AG08396 (cell line): ENCODE measurements around the gene NHLRC4.

ENCODE experiments used
- DNase-seq: peaks from one replicate; pipeline ENCODE4 v3.0.0; 2012; ENCODE audit warnings: low spot score, mixed read lengths

The NHLRC4 gene

GRCh38 chr16:530111-530817, 36.5 kb upstream of the NHLRC4 start:
- no peak for DNase-seq

- no peak for DNase-seq
These were observed 35.2 kb upstream of the NHLRC4 start for GRCh38 chr16:531494-532125.

DNA sequence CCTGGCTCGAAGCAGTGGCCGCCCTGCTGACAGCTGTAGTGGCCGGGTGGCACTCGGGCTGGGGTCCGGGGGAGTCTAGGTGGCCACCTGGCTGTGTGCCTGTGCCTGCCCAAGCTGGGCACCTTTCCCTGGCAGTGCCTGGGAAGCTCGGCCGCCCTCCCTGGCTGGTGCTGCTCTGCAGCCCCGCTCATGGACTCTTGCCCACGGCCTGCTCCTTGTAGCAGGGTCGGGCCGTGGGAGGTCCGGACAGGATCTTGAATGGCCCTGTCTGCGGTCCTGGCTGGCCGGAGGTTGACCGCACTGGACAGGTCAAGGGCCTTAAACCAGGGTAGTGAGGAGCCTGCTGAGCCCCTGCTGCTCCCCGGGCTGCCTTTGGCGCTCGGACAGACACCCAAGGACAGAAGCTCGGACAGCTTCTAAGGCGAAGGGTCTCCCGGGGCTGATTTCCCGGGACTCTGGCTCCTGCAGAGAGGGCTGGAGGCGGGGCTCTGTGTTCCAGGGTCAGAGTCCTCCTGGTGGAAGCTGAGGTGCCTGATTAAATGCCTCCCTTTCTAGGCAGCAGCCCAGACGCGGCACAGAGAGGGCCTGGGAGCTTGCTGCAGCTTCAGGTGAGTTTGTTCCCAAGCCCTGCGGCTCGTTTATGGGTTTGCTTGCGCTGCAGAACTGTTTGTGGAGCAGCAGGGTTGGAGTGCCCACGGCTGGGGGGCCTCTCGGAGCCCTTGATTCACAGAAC, 33.2 kb upstream of the NHLRC4 start:
- DNase-seq = no peak

GRCh38 chr16:534135-534534, 32.7 kb upstream of the NHLRC4 start:
- no peak for DNase-seq

- no peak for DNase-seq
These were observed 31.9 kb upstream of the NHLRC4 start for GRCh38 chr16:534856-535445.

GRCh38 chr16:535446-536405, 31.1 kb upstream of the NHLRC4 start:
- peak; percentile 84 for DNase-seq

DNA sequence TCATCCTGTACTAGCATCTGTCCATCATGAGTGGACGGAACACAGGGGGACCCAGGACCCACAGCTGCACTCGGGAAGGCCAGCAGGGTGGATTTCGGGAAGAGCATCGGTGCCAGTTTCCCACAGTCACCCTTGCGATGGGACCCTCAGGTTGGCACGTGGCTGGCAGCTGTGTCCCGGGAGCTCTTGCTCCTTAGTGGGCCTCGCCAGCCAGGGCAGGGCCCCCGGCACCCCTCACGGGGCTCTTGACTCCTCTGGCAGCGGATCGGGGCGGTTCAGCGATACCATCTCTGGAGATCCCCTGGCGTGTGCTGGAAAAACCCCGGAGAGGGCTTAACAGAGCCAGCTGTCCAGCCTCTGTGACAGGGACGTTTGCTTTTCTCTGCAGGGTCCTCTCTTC, 30.1 kb upstream of the NHLRC4 start:
- no peak for DNase-seq

DNA sequence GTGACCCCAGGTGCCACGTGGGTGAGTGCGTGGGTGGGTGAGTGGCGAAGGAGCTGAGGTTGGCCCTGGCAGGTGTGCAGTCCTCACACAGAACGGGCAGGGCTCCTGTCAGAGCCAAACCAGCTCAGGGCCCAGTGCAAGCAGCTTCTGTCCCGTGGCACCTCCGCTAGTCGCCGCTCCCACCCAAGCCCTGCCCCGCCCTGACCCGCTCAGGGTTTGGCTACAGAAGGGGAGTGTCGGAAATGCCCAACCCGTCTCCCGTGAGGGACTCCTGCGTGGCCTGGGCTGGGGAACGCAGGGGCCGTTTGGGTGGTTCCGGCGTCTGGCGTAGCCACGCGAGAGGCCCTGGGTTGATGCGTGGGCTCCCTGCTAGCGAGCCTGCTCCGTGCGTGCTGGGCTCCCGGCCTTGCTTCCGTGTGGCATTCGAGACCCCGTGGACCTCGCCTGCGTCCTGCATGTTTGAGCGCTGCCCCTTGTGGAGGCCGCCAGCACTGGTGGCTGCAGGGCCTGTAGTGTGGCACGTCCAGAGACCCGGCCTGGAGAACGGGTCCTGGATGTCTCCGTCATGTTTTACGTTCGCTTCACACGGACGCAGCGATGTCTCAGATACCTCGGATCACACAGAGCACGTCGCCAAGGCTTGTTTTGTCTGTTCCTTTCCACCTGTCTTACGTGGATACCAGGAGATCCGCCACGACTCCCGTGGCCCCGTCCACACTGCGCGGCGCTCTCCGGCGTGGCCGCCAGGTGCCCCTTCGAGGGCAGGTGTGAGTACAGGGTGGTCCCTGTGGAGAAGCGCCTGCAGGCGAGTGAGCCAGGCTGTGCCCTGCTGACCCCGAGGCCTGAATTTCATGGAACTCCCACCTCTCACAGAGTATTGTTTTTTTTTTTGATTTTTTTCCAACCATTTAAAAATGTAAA, 29.1 kb upstream of the NHLRC4 start:
- no peak for DNase-seq

DNA sequence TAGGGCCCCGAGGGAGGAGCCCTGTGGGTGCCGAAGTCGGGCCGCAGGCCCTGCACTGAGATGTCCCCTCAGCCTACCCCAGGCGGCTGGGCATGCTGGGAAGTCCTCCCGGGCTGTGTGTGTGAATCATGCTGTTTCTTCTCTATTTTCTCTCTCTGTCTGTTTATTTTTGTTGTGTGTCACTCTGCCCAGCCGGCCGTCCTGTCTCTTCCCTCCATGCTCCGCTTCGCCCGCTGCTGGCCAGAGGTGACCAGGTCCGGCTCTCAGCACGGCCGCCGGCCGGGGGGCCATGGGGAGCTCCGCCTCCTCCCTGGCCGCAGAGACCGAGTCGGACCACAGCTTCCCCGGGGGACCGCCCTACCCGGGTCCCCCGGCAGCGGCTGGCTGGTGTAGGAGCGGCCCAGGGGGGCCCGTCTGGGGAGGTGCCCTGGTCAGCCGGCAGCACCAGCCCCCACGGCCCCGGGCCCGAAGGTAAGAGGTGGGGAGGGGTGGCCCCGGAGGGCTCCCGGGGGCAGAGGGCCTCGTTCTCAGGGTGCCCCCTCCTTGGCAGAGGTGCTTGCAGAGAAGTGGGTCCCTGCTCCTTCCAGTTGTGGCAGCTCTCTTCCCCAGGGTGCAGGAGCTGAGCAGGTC, 26.8 kb upstream of the NHLRC4 start:
- peak; percentile 93 for DNase-seq

- no peak for DNase-seq
These were observed 26.0 kb upstream of the NHLRC4 start for GRCh38 chr16:540645-541340.

DNA sequence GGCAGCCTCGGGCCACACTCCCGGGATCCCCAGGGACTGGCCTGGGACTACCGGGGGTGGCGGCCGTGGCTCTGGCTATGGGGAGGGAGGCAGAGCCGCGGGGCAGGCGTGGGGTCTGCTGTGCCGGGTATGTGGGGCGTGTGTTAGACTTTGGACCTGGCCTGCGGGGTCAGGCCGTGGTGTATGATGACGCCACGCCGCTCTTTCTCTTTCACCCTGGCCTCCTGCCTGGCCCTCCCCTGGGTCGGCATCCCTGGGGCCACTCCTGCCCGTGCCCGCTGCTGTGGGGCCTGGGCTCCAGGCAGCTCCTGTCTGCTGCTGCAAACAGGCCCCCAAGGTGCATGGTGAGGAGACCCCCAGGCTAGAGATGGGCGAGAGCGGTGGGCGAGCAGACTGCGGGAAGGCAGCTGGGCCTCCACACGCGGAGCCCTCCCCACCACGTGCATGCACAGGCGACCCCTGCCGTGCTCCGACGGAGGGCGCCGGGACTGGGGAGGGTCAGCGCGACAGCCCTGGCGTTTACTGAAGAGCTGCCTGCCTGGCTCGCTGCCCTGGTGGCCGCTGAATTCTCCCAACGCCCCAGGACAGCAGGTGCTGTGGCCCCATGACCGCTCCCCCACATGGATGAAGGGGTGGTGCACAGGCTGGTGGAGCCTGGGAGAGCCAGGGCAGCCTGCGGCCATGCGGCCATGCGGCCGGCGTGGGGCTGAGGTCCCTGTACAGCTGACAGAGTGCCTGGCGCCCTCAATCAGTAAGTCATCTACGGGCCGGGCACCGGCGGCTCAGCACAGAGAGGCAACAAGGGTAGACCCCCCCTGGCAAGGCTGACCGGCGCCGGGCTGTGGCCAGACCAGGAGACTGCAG, 23.3 kb upstream of the NHLRC4 start:
- no peak for DNase-seq

DNA sequence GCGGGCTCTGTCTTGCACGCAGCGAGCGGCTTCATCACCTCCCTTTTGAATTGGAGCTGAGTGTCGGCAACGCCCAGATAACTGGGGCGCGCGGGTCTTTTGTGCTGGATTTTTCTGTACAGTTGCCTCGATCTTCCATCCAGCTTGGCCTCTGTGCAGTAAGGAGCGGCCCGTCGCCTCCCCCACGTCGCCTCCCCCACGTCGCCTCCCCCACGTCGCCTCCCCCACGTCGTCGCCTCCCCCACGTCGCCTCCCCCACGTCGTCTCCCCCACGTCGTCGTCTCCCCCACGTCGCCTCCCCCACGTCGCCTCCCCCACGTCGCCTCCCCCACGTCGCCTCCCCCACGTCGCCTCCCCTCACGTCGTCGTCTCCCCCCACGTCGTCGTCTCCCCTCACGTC, 22.3 kb upstream of the NHLRC4 start:
- DNase-seq = no peak

DNA sequence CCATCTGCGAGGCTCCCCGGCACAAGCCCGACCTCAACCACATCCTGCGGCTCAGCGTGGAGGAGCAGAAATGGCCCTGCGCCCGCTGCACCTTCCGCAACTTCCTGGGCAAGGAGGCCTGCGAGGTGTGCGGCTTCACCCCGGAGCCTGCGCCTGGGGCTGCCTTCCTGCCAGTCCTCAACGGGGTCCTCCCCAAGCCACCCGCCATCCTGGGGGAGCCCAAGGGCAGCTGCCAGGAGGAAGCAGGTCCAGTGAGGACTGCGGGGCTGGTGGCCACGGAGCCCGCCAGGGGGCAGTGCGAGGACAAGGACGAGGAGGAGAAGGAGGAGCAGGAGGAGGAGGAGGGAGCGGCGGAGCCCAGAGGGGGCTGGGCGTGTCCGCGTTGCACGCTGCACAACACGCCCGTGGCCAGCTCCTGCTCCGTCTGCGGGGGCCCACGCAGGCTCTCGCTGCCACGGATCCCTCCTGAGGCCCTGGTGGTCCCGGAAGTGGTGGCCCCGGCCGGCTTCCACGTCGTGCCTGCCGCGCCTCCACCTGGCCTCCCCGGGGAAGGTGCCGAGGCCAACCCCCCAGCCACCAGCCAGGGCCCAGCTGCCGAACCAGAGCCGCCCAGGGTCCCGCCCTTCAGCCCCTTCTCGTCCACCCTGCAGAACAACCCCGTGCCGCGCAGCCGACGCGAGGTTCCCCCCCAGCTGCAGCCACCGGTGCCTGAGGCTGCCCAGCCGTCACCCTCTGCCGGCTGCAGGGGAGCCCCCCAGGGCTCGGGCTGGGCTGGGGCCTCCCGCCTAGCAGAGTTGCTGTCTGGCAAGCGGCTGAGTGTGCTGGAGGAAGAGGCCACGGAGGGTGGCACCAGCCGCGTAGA, 19.7 kb upstream of the NHLRC4 start:
- DNase-seq = no peak

- no peak for DNase-seq
These were observed 18.2 kb upstream of the NHLRC4 start for GRCh38 chr16:548586-548985.

DNA sequence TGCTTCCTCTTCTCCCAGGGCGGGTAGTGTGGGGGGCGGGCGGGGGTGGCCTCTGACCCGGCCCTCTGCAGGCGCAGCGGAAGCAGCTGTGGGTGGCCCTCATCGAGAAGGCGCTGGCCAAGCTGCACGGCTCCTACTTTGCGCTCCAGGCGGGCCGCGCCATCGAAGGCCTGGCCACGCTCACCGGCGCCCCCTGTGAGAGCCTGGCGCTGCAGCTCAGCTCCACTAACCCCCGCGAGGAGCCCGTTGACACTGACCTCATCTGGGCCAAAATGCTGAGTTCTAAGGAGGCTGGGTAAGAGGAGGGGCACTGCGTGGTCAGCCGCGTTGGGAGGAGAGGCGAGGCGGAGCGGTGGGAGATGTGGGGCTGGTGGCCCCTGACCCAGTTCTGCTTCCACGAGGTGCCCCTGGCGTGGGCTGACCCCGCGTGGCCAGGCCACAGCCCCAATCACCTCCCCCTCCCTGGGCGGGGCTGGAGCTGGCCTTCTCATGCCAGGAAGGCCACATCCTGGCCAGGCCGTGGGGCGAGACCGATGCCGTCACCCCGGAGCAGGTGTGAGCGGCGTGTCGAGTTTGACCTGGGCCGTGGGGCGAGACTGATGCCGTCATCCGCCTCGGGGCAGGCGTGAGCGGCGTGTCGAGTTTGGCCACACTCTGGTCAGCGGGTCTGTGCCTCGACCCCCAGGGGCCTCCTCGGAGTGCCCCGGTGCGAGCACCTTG, 17.1 kb upstream of the NHLRC4 start:
- no peak for DNase-seq

GRCh38 chr16:551210-551609, 15.6 kb upstream of the NHLRC4 start:
- DNase-seq = no peak

DNA sequence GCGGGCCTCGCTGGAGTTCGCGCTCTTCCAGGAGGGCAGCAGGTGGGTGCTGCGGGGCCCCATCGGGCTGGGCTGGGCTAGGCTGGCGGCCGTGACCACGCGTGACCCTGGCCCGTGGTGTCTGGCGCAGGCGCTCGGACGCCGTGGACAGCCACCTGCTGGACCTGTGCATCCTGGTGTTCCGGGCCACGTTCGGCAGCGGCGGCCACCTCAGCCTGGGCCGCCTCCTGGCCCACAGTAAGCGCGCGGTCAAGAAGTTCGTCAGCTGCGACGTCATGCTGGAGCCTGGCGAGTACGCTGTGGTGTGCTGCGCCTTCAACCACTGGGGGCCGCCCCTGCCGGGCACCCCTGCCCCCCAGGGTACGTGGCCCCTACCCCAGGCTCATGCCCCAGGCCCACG, 14.6 kb upstream of the NHLRC4 start:
- no peak for DNase-seq
